Measurements from ENCODE around the gene MAGI1.

Gene MAGI1

DNA sequence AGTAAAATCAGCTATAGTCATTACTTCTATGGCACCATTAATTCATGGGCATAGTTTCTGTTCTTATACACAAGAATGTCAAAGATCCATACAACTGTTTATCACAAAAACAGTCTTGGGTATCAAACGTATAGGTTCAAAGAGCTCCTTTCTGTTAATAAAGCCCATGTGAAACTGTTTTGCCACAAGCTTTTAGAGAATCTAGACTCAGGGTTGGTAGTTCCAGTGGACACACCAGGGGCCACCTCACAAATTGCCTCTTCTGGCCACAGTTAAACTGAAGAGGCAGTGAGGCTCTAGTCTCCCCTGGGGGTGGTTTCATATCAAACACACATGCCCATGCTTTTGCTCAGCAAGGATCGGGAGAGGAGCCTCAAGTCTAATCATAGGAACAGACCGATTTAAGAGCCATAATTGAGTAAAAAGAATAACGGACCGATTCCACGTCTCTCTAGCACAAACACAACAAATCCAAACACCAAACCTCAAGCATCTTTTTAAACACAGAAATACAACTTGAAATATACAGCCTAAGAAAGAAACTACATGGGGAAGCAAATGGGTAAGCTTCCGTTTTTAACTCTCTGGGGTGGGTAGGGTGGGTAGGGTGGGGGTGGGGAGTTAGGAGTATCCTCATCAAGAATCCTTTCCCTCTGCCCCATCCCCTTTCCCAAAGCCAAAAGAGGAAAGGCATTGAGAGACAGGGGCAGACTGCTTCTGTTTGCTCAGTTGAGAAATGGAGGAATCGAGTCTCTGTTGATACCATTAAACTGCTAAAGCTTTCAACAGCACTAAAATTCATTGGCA is 443.3 kb downstream of the MAGI1 start:
- DNase-seq (ENCODE audit: low read depth in 2 of 2), result no peak

DNA sequence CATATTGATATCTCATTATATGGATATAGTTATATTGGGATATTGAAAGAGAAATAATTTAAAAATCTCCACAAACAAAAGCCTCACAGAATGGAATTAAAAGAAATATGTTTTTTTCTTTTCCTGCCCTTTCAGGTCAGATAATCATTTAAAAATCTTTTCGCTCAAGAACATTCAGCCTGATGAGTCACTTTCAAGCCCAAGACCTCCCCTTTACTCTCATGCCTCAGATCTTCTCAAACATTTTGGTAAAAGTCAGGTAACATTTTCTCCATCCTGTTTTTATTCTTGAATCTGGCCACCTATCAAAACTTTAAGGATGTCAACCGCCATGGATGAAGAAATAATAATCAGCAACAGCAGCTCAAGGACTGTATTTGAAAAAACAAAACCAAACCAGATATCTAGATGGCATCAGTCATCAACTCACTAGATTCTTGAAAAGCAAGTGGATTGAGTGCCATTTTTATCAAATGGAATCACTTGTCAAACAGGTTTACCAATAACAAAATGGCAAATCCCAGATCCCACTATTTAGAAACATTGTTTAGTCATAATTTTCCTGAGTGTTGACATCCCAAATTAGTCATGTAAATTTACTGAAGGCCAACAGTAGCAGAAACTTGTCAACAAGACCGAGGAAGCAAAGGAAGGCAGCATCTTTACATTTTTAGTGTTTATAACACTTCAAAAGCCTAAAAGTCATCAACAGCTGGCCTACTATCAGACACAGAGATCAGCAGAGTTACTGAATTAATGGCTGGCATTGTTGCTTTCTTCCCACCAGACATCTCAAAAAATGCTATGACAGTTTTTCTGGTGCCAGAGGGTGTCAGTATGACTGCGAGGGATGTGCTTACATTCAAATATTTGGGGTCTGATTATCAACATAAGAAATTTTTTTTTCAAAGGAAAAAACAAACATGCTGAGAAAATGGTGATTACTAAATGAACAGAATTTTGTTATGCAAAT is 444.7 kb downstream of the MAGI1 start:
- no peak for DNase-seq (ENCODE audit: low read depth in 2 of 2)

DNA sequence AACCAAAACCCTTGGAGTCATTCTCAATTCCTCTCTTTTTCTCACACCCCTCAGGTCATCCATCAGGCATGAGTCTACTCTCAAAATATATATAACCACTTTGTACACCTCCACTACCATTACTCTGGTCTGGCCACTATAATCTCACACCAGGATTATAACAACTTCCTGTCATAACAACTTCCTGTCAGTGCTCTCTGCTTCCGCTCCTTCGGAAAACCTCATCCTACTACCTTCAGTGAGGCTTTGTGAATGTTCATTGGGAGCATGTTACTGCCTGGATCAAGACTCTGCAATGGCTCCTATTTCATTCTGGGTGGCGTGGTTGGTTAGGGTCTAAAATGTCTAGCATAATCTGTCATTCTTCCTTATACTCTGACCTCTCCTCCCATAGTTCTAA is 447.4 kb downstream of the MAGI1 start:
- DNase-seq (ENCODE audit: low read depth in 2 of 2), result no peak

DNA sequence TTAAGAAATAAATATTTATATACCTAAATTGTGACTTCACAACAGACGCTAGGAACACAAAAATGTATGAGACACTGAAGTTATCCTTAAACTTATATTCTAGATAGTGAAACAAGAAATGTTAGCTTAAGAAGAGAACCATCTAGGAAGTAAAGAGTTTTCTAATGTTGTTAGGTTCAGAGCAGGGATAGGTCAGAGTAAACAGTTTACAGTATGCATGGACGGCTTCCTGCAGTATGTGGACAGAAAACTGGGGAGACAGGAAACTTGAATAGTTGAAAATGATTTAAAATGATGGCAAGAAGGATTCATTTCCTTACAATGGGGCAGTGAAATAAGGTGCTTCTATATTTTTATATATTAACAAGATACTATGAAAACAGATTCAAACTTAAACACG is 449.8 kb downstream of the MAGI1 start:
- DNase-seq (ENCODE audit: low read depth in 2 of 2), result no peak

DNA sequence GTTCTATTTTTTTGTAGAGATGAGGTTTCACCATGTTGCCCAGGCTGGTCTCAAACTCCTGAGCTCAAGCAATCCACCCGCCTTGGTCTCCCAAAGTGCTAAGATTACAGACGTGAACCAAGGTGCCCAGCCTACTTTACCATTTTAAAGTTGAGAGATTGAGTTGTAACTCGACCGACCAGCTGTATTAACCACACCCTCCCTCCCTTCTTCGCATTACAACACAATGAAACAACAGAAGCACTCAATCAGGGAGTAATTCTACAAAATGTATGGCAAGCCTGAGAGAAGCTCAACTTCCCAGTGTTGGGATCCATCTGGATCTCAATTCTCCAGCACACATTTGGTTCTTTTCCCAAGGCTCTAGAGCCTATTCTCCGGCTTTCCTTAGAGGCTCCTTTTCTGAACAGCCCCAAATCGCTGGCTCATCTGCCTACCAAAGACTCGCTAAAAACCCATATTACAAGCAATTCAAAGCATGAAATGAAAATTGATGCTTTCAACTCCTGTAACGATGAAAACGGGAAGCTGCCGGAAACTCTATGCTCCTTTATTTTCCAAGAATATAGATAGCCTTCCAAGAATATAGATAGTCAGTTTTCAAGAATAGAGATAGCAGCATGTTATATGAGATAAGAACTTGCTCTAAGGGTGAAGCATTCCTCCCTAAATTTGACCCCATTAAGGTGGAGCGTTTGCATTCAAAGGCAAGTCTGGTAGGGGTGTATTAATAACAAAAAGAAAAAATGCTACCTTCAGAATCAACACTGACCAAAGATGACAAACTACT is 450.9 kb downstream of the MAGI1 start:
- DNase-seq (ENCODE audit: low read depth in 2 of 2), result no peak

DNA sequence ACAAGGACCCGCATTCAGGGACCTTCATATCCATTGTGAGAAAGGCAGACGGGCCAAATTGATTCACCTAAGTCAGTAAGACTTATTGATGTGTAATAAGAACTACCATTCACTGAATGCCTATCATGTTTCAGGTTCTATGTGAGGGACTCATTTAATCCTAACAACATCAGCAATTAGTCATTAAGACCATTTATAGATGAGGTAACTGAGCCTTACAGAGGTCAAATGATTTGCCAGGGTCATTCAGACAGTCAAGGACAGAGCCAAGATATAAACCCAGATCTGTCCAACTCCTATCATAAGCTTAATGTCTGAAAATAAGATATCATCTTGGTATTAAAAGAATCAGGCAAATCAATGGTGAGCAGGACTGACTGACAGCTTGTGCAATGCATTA is 453.8 kb downstream of the MAGI1 start:
- no peak for DNase-seq (ENCODE audit: low read depth in 2 of 2)

DNA sequence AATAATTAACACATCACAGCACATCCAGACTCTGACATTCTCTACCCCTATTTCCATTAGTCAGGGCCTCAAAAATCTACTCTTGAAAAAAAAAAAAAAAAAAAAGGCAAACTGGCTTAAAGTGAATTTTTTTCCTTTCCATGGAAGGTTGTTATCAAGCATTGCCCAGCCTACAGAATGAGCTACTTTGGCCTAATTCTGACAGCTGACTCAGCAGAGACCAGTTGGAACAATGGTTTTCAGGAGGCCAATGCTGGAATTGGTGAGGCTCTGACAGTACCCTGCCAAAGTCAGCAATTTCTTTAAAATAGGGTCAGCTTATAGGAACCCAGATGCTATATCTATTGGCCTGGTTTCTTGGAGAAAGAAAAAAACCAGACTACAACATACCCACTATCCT is 454.7 kb downstream of the MAGI1 start:
- DNase-seq (ENCODE audit: low read depth in 2 of 2), result no peak

DNA sequence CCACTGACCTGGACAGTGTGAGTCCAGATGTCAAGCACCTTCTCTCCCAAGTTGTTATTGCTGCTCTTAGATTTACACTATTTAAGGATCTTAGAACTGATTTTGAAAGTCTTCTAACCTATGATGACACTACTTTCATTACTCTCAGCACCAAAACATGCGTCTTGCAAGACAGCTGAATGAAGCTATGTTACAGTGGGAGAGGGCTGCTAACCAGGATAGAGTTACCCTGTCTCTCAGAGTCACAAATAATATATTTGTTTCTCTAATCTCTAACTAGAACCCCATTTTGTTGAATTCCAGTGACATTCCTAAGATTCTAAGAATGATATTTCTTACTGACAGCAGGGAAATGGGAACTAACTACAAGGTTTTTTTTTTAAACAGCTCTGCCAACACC is 455.5 kb downstream of the MAGI1 start:
- no peak for DNase-seq (ENCODE audit: low read depth in 2 of 2)

DNA sequence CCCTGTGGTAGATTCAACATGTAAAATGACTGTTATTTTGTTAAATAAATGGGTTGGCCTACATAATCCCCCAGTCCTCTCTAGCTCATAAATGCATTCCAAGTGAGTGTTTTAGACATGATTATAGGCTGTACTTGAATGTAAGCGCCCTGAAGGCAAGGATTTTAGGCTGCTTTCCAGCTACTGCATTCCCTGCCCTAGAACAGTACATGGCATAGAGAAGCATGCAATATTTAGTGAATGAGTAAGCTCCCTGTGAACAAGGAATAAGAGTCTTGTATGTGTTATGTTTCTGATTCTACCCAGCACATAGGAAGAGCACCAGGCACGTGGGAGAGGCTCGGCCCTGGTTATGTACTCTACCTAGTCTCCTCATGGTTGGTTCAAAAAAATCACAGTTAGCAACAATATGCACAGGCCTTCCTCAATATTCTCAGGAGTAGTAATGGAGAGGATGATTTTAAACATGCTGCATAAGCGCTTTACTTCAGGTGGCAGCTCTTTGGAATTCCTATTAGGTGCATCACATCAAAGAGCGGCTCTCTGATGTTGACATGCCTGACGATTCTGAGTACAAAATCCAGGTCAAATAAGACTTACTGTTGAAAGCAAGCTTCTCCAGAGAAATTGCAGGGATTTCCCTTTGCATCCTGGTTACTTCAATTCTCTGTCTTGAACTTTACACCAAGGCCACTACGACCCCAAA is 456.6 kb downstream of the MAGI1 start:
- no peak for DNase-seq (ENCODE audit: low read depth in 2 of 2)

DNA sequence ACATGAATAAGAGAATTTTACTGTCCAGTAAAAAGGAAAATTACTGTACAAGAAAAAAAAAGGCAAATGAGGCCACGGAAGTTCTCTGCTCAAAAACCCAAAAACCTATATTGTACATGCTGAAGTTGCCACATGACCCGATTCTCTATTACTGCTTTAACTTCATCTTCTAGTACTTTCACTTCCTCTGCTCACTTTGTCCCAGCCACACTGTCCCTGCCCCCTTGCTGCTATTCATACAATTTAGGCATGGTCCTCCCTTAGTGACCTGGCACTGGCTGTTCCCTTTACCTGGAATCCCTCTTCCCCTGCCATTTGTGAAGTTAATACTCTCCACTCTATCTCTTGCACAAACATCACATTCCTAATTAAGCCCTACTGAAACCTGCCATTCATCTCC is 457.4 kb downstream of the MAGI1 start:
- DNase-seq (ENCODE audit: low read depth in 2 of 2), result no peak

DNA sequence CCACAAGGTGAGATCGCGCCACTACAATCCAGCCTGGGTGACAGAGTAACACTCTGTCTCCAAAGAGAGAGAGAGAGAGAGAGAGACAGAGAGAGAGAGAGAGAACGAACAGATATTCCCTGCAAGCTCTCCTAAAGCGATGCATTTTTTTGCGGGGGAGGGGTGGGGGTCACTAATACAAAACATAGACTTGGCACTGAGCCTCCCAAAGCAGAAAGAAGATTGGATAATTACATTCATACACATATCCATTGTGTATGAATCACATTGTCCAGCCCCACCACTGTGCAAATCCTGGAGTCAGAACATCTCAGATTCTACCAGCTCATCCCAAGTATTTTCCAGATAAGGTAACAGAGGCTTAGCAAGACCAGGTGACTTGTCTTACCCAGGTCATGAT is 459.9 kb downstream of the MAGI1 start:
- DNase-seq (ENCODE audit: low read depth in 2 of 2), result no peak

DNA sequence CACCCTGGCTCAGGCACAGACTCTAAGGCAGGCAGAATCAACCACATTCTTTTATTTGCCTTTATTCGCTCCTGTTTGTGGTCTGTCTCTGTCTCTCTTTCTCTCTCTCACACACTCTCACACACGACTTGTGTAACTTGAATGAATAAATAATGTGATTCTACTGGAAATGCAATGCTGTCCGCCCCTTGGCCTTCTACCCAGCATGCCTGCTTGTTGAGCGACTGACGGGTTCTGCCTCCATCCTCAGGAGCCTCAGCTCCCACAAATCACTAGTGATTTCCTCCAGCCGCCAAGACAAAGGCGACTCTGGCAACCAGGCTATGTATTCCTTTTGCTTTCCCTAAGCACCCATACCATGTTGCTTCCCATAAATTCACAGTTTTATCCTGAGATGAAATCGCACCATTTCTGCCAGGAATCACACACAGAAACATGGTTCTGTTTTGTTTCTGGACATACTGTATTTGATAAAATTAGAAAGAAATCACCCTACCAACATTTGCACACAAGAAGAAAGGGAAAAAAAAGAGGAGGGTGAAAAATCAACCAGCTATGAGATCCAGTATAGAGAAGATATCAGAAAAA is 460.8 kb downstream of the MAGI1 start:
- no peak for DNase-seq (ENCODE audit: low read depth in 2 of 2)

DNA sequence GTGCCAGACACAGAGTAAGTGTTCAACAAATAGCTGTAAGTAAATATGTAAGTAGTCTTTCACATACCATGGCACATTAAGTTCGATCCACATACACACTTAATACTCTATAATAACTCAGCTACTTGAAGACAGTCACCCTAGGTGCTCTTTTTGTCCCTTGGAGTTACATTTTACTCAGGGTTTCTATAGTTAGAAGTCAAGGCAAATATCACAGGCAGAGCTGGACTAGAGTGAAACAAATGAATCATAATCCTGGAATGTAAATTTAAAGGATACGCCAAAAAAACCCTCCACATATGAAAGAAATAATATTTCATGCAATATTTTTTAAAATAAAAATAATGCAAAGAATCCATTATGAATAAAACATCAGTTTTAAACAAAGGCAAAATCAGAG is 461.8 kb downstream of the MAGI1 start:
- no peak for DNase-seq (ENCODE audit: low read depth in 2 of 2)

DNA sequence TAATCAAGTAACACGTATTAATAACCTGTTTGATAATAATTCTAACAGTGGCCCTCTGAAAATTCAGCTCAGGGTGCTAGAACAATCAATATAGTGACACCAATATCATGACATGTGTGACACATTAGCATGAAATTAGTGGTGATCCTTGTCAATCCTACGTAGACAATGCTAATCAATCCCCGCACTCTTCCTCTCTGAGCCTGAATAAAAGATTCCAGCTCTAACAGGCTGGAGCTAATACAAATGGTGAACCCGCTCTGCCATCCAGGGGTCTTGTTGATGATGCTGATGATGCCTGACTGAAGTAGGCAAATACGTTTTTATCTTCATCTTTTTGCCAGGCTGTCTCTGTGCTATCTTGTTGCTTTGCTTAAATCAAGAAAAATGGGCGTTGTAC is 462.5 kb downstream of the MAGI1 start:
- no peak for DNase-seq (ENCODE audit: low read depth in 2 of 2)

DNA sequence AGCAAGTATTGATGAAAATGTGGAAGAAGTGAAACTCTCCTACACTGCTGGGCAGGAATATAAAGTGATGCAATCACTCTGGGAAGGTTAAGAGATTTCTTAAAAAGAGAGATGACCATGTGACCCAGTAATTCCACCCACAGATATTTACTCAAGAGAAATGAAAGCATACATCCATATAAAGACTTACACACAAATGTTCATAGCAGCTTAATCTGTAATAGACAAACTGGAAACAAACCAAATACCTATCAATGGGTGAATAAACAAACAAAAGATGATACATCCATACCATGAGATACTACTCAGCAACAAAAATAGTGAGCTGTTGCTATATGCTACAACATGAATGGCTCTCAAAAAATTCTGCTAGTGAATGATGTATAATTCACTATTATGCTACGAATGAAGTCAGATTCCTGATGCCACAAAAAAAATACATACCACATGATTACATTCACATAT is 463.3 kb downstream of the MAGI1 start:
- DNase-seq (ENCODE audit: low read depth in 2 of 2), result no peak

DNA sequence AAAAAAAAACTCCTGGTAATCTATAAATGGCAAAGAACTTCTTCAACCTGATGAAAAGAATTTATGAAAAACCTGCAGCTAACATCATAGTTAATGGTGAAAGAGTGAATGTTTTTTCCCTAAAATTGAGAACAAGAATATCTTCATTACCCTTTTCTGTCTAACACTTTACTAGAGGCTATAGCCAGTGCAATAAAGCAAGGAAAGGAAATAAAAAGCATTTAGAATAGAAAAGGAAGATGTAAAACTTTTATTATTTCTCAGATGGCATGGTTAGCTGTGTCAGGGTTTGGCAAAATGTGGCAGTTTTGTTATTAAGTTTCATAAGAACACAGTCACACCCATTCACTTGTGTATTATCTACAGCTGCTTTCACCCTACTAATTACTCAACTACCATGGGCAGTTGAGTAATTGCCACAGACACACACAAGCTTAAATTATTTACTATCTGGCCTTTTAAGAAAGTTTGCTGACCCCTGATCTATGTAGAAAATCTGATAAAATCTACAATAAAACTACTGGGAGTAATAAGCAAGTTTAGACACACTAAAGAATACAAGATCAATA is 465.1 kb downstream of the MAGI1 start:
- no peak for DNase-seq (ENCODE audit: low read depth in 2 of 2)

DNA sequence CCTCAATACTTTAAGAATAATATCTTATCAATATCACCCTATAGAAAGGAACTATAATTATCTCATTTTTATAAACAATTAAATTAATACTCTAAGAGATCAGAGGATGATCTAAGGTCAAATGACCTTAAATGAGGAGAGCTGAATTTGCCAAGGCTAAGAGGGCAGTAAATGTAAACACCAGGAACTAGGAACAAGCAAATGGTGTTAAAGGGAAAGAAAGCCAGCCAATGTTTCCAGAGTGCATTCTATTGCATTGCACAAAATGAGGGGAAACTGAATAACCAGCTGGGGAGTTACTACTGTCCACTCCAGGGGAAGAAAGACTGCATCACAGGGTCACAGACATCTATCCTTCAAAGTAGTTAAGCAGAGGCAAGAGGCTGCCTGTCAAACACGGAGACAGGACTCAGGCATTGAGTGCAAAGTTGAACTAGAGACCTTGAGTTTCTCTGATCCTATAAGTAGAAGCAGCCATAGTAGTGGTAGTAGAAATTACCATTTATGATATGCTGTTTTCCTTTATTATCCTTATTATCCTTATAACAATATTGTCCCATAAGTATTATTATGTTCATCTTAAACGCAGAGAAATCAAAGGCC is 466.4 kb downstream of the MAGI1 start:
- DNase-seq (ENCODE audit: low read depth in 2 of 2), result no peak

DNA sequence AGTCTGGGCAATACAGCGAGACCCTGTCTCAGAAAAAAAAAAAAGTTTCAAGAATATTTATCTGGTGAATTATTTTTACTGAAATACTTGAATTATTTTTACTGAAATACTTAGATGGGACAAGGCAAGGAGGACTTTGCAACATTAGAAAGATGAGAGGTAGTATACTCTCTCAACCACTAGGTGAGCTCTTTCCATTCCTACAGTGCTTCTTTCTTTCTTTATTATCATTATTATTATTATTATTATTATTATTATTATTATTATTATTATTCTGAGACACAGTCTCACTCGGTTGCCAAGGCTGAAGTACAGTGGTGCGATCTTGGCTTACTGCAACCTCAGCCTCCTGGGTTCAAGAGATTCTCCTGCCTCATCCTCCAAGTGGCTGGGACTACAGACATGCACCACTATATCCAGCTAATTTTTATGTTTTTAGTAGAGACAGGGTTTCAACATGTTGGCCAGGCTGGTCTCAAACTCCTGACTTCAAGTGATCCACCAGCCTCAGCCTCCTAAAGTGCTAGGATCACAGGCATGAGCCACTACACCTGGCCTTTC is 468.8 kb downstream of the MAGI1 start:
- DNase-seq (ENCODE audit: low read depth in 2 of 2), result no peak

DNA sequence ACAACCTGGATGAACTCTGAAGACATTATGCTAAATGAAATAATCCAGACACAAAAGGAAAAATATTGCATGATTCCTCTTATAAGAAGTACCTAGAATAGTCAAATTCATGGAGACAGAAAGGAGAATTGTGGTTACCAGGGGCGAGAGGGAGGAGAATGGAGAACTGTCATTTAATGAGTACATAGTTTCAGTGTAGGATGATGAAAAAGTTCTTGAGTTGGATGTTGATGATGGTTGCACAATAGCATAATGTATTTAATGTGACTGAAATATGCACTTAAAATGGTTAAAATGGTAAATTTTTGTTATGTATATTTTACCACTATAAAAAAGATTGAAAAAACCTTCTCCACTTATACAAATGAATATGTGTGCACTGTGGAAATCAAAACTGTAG is 469.6 kb downstream of the MAGI1 start:
- DNase-seq (ENCODE audit: low read depth in 2 of 2), result no peak

DNA sequence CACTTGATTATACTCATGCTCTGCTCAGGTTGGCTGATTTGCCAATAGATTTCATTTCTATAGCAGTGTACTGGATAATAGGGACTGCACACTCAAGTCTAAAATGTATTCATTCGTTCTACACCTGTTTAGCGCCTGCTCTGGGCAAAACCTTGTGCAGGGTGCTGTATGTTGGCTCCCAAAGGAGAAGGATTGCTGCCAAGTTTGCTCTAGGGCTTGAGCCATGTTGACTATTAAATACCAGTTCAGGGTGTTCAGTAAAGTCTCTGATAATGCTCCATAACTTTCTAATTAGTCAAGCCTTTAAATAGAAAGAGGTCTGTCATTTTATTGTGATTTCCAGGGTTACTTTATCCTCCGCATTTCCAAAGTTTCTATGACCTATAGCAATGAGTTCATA is 470.2 kb downstream of the MAGI1 start:
- no peak for DNase-seq (ENCODE audit: low read depth in 2 of 2)

All from stimulated activated CD8-positive, alpha-beta memory T cell treated with anti-CD3 and anti-CD28 coated beads, Interleukin-2, amount 100 ng/mL, for 1 hour (primary cell).